Activated CD8-positive, alpha-beta T cell treated with anti-CD3 and anti-CD28 coated beads for 36 hours (primary cell): ENCODE measurements around the gene NUP35. TPM values are rescaled to one million over a fixed set of nuclear protein-coding genes. Genes with fewer than 3 reads are reported as not detected.

Source experiments
- ATAC-seq: fragments of 200-7000 bp; cut with Tn5 transposase; one replicate; pipeline ENCODE4 v1.10.0; 2021; ENCODE audit warnings: mild to moderate bottlenecking, moderate library complexity
- CTCF ChIA-PET: fragments of 350-600 bp; sonication (Branson Sonifier 250); formaldehyde crosslinking; loops from one replicate; lab custom pipeline; 2021; ENCODE audit warnings: antibody characterized with exemption; lab: Charles Lee
- POLR2A ChIA-PET: fragments of 350-600 bp; sonication (Branson Sonifier 250); formaldehyde crosslinking; loops from one replicate; lab custom pipeline; 2021; ENCODE audit warnings: antibody characterized with exemption; lab: Charles Lee
- DNase-seq: peaks from one replicate; pipeline ENCODE4 v3.0.0-alpha.2; 2020
- H3K27ac Mint-ChIP-seq: one replicate; pipeline ENCODE4 v1.8.0; 2021; ENCODE audit warnings: mild to moderate bottlenecking, mixed read lengths
- H3K27me3 Mint-ChIP-seq: one replicate; pipeline ENCODE4 v1.8.0; 2021; ENCODE audit warnings: mixed read lengths
- H3K36me3 Mint-ChIP-seq: one replicate; pipeline ENCODE4 v1.8.0; 2021; ENCODE audit warnings: low read depth, mixed read lengths
- H3K4me1 Mint-ChIP-seq: one replicate; pipeline ENCODE4 v1.8.0; 2021; ENCODE audit warnings: low read depth, mixed read lengths
- H3K4me3 Mint-ChIP-seq: one replicate; pipeline ENCODE4 v1.8.0; 2021; ENCODE audit warnings: mild to moderate bottlenecking, moderate library complexity, mixed read lengths
- H3K9me3 Mint-ChIP-seq: one replicate; pipeline ENCODE4 v1.8.0; 2021; ENCODE audit warnings: mixed read lengths
- intact Hi-C: fragments of 100-400 bp; cut with micrococcal nuclease; formaldehyde crosslinking; loops from one replicate; pipeline ENCODE4 v1.10.0; 2022
- total RNA-seq, 2 experiments: library from RNA; stranded (reverse); gene quantifications; one replicate each; pipeline ENCODE4 v1.2.3, GENCODE V29; 2021
- TF ChIP-seq, protein P1 (sequence below): fragments of 200-600 bp; IDR thresholded peaks from one replicate; pipeline ENCODE4 v1.8.0; 2022; ENCODE audit warnings: antibody characterized with exemption, mild to moderate bottlenecking

The NUP35 gene
- total RNA-seq, 2 experiments from 2014 or later: 25.1 to 27.1 TPM

DNA sequence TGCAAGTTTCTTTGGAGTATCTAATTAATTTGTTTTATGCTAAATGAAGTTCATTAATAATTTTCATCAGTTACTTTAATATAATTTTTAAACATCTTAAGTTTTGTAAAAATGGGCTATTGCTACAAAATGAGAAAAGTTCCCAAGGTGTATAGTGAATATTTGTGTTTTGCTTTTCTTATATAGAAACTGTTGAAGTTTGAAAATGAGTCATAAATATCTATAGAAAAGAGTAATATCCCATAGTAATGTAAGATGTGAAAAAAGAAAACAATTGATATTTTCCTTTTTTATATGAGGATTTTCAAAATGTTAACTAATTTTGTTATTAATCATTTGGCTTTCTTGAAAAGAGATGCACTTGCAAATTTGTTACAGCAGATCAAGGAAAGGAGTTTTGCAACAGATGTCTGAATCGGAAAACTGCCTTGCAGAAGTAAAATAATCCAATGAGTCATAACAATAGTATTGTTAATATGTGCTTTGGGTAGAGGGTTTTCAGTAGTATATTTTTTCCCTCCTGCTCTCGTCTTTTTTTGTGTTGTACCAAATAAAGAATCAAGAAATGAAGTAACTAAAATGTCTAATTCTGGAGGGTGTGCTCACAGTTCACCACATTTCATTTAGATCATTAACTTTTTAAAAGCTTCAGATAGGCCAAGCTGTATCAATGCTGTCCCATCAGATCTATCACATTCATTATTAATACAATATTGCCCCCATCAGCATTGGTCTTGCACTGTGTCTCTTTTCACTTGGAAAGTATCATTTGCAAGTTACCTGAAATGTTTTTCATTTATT lies 30.2 kb upstream of the NUP35 start:
- POLR2A ChIA-PET: no interaction called here
- no peak overlapping the region for H3K27ac Mint-ChIP-seq
- DNase-seq (no peak), ATAC-seq (no peak)
- H3K4me3 Mint-ChIP-seq: no peak overlapping the region
- no peaks in the 10 kb centered on the region for H3K9me3 Mint-ChIP-seq
- CTCF ChIA-PET: interaction anchor here (1.0 kb wide), 2 partner anchors 15 to 331 kb away, joined by 3 read pairs; partner anchors contain the start of gene DUSP19
- no peaks in the 10 kb centered on the region for H3K36me3 Mint-ChIP-seq
- intact Hi-C loops: no loop called here
- H3K27me3 Mint-ChIP-seq: no peaks in the 10 kb centered on the region
- no peaks in the 10 kb centered on the region for H3K4me1 Mint-ChIP-seq
- TF ChIP-seq, protein P1, sequence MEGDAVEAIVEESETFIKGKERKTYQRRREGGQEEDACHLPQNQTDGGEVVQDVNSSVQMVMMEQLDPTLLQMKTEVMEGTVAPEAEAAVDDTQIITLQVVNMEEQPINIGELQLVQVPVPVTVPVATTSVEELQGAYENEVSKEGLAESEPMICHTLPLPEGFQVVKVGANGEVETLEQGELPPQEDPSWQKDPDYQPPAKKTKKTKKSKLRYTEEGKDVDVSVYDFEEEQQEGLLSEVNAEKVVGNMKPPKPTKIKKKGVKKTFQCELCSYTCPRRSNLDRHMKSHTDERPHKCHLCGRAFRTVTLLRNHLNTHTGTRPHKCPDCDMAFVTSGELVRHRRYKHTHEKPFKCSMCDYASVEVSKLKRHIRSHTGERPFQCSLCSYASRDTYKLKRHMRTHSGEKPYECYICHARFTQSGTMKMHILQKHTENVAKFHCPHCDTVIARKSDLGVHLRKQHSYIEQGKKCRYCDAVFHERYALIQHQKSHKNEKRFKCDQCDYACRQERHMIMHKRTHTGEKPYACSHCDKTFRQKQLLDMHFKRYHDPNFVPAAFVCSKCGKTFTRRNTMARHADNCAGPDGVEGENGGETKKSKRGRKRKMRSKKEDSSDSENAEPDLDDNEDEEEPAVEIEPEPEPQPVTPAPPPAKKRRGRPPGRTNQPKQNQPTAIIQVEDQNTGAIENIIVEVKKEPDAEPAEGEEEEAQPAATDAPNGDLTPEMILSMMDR: no peak

DNA sequence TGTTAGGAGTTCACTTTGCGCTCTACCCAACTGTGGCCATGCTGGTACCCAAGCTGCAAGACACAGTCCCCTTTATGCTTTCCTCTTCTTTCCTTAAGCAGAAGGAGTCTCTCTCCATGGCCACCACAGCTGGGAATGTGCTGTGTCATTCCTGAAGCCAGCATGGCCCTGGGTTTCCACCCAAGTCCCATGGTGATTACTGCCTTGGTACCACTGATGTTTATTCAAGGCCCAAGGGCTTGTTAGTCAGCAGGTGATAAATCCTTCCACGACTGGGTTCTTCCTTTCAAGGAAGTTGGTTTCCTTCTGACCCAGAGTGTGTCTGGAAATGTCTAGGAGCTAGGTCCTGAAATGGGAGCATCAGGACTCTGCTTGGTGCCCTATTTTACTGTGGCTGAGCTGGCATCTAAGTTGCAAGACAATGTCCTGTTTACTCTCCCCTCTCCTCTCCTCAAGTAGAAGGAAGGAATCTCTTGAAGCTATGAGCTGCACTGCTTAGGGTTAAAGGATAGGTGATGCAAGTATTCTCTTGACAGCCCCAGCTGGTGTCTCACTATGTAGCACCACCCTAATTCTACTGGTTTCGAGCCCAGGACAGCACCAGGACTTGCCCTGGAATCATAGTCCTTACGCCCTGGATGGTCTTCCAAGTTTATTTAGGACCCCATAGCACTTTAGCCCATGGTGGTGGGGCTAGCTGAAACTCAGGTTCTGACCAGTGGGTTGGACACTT lies 18.7 kb upstream of the NUP35 start:
- intact Hi-C loops: no loop called here
- Mint-ChIP-seq H3K9me3 (no peaks in the 10 kb centered on the region), H3K4me1 (no peaks in the 10 kb centered on the region), H3K4me3 (no peak overlapping the region), H3K27ac (no peak overlapping the region), H3K27me3 (peaks cover 1% of the 10 kb centered on the region), H3K36me3 (no peaks in the 10 kb centered on the region)
- CTCF ChIA-PET: no interaction called here
- POLR2A ChIA-PET: no interaction called here
- DNase-seq (no peak), ATAC-seq (no peak)
- TF ChIP-seq, protein P1: no peak

DNA sequence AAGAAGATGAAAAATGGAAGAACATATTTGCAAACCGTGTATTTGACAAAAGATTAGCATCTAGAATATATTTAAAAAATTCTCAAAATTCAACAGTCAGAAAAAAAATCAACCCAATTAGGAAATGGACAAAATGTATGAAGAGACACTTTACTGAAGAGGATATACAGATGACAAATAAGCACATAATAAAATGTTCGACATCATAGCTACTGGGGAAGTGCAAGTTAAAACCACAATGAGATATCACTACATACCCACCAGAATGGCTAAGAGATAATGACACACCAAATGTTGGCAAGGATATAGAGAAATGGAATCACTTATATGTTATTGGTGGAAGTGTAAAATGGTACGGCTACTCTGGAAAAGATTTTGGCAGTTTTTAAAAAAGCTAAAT lies 11.7 kb upstream of the NUP35 start:
- no peak for ATAC-seq
- ChIA-PET CTCF (no interaction called here), POLR2A (interaction anchor here (1.3 kb wide), 1 partner anchor 12 kb away, joined by 3 read pairs; no protein-coding TSS in a partner anchor)
- no peak for DNase-seq
- Mint-ChIP-seq H3K9me3 (no peaks in the 10 kb centered on the region), H3K27me3 (peaks cover 17% of the 10 kb centered on the region), H3K4me1 (no peaks in the 10 kb centered on the region), H3K27ac (no peak overlapping the region), H3K4me3 (no peak overlapping the region), H3K36me3 (no peaks in the 10 kb centered on the region)
- TF ChIP-seq, protein P1: no peak
- intact Hi-C loops: no loop called here

DNA sequence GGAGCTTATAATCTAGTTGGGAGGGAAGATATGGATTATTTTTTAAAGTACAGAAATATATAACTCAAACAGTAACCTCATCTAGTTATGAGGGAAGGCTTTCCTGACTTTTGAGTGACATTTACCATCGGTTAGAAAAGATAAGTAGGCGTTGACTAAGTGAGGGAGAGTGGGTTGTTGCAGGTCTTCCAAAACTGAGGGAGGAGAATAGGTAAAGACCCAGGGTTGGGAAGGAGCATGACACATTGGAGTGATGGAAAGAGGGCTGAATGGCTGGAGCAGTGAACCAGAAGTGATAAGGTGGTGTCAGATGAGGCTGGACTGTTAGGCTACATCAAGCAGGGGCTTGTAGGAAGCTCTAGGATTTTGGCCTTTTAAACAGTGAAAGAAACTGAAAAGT lies 10.6 kb upstream of the NUP35 start:
- CTCF ChIA-PET: no interaction called here
- Mint-ChIP-seq H3K36me3 (no peaks in the 10 kb centered on the region), H3K27ac (no peak overlapping the region), H3K9me3 (no peaks in the 10 kb centered on the region), H3K4me1 (no peaks in the 10 kb centered on the region), H3K4me3 (no peak overlapping the region), H3K27me3 (peaks cover 19% of the 10 kb centered on the region)
- POLR2A ChIA-PET: no interaction called here
- ATAC-seq (no peak), DNase-seq (no peak)
- TF ChIP-seq, protein P1: no peak
- intact Hi-C loops: no loop called here

DNA sequence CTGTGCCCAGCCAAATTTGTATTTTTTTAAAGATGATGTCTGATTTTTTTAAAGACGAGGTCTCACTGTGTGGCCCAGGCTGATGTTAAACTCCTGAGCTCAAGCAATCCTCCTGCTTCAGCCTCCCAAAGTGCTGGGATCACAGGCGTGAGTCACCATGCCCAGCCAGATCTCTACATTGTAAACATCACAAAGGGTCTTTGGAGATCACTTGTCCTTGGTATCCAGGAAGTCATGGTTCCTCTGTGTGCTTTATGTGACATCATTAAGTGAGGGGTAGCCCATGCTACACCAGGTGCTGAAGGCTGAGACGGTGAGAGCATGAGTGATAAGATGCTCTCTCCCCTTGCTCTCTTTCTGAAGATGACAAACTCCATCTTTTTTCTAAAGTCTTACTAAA lies 7.0 kb upstream of the NUP35 start:
- H3K4me3 Mint-ChIP-seq: no peak overlapping the region
- no peaks in the 10 kb centered on the region for H3K9me3 Mint-ChIP-seq
- TF ChIP-seq, protein P1: no peak
- no peak overlapping the region for H3K27ac Mint-ChIP-seq
- POLR2A ChIA-PET: no interaction called here
- CTCF ChIA-PET: no interaction called here
- H3K36me3 Mint-ChIP-seq: no peaks in the 10 kb centered on the region
- ATAC-seq: no peak
- intact Hi-C loops: no loop called here
- DNase-seq: no peak
- no peaks in the 10 kb centered on the region for H3K4me1 Mint-ChIP-seq
- peaks cover 21% of the 10 kb centered on the region for H3K27me3 Mint-ChIP-seq
